Islet of Langerhans (tissue), 1 donor: Measurements from ENCODE around the gene PCDH1.

ENCODE experiments used
- FAIRE-seq: peaks from one replicate; lab custom pipeline; 2011; peaks lifted over from hg19 to GRCh38; lab: Jason Lieb, UNC

The PCDH1 gene

DNA sequence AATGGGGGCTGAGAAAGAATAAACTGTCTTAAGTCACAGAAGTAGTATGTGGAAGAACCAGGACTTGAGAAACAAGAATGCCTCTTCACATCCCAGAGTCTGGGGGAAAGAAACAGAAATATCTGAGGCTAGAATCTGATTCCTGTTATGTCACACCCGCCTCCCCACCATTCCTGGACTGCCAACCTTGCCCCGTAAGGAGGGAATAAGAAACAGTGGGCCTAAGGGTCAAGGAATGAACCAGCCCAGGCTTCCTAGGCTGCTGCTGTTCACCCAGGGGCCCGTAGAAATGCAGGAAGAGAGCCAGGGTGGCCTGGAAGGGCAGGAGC is 4.3 kb downstream of the PCDH1 start:
- FAIRE-seq: no peak

DNA sequence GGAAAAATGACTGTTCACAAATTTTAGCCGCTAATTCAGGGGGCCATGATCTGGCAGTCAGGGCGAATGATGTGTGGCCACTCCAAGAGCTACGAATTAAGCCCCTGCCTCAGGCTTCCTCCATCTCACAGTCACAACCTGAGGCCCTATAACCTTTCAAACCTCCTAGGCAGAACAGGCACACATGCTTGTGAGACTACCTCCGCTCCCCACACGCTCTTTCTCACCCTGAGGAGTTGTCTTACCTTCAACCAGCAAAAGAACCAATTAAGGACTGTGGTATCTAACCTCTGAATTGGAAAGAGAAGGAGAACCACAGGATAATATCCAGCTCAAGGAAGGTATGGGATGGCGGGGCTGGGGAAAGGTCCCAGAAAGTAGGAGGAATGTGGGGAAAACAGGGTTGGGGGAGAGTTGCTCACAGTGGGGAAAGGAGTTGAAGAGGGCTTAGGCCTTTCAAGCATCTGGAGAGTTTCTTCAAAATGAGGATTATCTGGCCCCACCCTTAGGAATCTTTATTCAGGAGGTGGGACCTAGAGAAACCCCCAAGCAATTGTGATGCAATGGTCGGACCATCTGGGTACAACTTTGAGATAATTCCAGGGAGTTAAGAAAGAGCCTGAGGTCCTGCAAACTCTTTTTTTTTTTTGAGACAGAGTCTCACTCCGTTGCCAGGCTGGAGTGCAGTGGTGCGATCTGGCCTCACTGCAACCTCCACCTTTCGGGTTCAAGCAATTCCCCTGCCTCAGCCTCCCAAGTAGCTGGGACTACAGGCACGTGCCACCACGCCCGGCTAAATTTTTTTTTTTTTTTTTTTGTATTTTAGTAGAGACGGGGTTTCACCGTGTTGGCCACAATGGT is 5.5 kb downstream of the PCDH1 start:
- FAIRE-seq: no peak

DNA sequence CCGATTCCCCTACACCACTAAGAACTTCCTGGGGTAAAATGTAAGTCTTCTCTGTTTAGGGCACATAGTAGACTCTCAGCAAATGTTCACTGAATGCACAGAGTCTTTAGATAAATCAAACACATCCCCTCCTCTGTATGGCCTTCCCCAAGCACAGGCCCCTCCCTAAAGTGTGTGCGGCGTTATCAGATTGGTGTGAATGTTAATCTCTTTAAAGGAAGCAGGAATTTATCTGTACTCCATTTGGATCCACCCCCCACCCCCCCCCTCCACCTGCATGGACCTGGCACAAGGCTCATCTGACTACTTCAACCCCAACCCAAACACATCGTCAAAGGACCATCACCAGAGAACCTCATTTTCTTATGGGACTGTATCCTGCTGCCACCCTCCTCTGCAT is 6.3 kb downstream of the PCDH1 start:
- no peak for FAIRE-seq

DNA sequence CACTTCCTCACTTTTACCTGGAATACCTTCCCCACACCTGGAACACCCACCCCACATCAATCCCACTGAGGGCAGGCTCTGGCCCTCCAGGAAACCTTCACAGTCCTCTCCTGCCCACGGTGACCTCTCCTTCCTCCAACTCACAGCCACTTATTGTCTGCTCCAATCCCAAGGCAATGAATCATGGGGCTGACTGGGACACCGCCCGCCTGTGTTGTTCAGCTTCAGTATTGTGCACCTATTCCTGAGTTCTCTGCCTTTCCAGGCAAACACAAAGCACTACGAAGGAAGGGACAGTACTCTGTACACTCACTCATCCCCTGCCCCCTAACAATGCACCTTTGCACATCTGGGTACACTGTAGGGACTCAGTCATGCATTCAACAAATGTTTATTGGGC is 7.3 kb downstream of the PCDH1 start:
- no peak for FAIRE-seq

DNA sequence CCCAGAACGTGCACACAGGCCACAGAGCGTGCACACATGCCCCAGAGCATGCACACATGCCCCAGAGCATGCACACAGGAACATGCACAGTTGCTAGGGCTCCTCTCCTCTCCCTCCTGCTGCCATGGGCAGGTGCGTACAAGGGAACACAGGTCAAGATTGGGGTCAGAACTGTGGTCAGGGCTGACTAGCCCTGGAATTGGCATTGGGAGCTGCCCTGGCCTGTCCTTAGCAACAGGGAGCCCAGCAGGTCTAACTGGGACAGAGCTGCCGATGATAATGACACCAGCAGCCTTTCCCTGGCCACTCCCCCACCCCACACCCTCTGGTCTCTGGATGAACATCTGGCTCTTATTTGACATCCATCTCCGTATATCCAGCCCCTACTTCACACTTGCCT is 8.0 kb downstream of the PCDH1 start:
- no peak for FAIRE-seq

DNA sequence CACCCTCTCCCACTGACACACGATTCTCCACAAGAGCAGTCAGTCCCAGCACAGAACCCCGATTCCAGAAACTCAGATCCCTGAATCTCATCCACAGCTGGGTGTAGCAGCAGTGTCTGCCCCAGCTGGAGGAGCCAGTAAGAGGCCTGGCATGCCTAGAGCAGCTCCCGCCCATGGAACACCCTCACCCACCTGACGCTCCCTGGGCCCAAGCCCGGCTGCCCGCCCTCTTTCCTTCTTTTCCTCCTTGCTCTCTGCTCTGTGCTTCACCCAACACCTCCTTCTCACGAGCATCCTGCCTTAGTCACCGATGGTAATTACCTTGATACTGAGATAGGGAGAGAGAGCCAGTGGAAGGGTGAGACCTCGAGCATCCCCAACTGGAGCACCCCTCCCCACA is 8.7 kb downstream of the PCDH1 start:
- FAIRE-seq: no peak

DNA sequence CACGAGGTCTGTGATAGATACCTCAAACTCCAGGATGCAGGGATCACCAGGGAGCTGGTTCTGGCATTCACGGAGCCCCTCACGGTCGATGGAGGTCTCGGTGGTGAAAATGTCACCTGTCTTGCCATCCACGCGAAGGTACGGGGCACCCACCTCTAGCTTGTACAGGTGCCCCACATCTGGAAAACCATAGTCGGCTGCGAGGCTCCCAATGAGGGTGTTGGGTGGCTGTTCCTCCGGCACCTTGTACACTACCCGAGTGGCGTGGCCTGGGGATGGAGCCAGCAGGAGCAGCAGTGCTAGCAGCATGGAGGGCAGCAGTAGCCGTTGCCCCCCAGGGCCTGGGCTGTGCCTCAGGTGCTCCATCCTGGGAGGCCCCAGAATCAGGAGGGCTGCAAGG is 9.2 kb downstream of the PCDH1 start:
- FAIRE-seq: no peak

DNA sequence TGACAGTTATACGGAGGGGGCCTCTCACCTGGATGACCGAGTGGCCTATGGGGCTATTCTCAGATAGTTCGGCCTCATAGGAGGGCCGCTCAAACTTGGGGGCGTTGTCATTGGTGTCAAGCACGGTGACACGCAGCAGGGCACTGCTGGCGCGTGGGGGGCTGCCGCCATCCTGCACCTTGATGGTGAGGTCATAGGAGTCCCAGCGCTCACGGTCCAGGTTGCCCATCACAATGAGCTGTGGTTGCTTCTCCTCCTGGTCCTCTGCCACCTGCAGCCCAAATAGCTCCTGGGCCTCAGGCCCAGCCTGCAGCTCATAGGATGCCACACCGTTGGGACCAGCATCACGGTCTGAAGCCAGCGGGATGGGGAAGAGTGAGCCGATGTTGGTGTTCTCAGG is 9.7 kb downstream of the PCDH1 start:
- no peak for FAIRE-seq

DNA sequence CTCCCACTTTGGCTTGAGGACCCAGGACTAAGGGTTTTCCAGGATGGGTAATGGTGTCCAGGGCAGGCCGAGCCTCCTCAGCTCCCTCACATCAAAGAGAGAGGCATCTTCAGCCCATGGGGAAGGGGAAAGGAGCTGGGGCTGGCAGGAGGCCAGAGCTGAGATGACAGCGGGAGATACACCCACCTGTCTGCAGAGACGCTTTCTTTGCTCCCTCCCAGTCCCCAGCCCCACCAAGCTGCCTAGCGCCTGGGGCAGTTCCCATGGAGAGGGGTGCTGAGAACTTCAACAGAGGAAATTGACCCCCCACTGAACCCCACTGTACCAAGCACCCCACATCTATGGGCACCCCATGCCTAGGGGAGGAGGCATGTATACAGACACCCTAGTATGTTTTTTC is 10.6 kb downstream of the PCDH1 start:
- no peak for FAIRE-seq

DNA sequence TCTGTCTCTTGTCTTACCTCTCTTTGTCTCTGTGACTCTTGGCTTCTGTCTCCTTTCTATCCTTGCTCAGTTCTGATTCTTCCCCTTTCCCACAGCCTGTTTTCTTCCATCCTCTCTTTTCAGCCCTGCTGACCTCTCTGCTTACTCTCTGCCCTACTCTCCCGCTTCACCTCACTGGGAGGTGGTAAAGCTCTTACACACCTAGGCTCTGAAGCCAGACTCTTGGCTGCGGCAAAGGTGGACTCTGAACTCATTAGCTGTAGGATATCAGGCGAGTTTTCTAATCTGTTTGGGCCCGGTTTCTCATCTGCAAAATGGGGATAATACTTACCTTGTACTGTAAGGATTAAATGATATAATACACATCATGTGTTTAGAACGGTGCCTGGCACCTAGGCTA is 11.1 kb downstream of the PCDH1 start:
- no peak for FAIRE-seq

DNA sequence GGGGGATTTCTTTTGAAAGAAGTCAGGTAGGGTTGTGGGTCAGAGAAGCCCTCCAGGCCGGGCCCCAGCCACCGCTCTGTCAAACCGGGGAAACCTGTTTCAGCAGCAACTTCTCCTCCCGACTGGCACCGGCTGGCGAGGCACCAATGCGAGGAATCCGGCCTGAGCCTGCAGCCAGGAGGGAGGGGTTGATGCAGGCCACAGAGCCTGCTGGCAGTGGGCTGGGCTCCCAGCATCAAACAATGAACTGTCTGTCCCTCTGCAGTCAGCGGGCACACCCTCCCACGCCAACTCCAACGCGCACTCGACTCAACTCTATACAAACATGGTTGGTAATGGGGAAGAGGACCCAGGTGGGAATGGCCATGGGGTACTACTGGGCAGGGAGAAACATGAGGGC is 12.1 kb downstream of the PCDH1 start:
- no peak for FAIRE-seq

DNA sequence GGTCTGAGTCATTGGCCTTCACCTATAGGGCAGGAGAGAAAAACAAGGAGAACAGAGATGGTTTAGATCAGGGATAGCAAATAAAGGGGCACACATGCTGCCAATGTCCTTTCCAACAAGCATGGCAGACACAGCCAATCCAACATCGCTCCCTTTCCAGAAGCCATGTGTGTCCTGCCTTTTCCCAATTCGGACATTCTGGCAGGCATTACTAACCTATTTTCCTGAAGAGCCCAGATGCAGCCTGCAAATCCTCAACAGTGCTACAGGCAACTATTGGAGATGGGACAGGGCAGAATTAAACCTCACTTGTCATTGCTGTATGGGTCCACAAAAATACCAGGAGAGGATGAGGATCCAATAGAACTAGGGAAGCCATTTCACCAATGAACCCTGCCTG is 12.8 kb downstream of the PCDH1 start:
- no peak for FAIRE-seq

DNA sequence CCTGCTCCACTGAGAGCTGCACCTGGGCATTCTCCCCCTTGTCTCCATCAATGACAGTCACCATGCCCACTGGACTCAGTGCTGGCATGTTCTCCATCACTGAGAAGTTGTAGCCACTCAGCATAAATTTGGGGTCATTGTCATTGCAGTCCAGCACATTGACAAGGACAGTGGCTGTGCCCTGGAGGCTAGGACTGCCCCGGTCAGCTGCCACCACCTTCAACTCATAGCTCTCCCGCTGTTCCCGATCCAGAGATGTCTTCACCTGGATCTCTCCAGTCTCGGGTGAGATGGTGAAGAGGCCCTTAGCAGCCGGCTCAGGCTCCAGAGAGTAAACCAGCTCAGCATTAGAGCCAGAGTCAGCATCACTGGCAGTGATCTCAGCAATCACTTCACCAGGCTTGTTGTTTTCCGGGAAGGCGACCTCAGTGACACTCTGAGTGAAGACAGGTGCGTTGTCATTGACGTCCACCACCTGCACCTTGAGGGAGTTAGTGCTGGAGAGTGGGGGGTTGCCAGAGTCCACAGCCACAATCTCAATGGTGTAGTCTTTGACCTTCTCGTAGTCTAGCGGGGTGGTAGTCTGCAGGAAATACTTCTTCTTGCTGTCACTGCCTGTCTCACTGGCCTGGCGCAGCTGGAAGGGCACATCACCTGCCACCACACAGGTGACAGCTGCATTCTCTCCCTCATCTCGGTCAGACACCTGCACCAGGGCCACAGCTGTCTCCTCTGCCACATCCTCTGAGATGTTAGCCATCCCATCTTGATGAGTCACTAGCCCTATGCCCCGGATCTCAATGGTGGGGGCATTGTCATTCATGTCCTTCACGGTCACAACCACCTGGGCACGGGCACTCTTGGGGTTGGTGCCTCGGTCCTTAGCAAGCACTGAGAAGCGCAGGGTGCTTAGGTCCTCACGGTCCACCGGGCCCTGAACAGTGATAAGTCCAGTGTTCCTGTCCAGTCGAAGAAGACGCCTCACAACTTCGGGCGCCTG is 13.5 kb downstream of the PCDH1 start:
- FAIRE-seq: no peak

DNA sequence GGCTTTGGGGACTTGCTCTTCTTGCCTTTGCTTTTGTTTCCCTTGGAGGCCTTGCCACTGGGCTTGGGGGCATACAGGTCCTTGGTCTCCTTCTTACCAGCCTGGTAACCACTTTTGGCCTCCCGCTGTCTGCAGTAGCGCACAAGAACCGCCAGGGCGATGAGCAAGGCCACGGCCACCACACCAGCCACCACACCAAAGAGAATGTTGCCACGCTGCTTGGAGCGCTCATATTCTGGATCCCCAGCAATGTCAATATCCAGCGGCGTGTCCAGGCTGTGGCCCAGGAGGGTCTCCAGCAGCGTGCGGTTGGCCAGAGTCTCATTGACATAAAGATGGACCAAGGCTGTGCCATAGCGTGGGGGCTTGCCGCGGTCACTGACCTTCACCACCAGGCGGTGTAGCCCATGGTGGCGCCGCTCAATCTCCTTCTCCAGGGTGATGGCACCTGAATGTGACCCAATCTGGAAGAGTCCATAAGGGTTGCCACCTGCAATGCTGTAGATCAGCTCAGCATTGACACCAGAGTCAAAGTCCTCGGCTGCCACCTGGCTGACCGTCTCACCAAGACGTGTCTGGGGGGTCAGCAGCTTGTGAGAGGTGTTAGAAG is 14.5 kb downstream of the PCDH1 start:
- no peak for FAIRE-seq

DNA sequence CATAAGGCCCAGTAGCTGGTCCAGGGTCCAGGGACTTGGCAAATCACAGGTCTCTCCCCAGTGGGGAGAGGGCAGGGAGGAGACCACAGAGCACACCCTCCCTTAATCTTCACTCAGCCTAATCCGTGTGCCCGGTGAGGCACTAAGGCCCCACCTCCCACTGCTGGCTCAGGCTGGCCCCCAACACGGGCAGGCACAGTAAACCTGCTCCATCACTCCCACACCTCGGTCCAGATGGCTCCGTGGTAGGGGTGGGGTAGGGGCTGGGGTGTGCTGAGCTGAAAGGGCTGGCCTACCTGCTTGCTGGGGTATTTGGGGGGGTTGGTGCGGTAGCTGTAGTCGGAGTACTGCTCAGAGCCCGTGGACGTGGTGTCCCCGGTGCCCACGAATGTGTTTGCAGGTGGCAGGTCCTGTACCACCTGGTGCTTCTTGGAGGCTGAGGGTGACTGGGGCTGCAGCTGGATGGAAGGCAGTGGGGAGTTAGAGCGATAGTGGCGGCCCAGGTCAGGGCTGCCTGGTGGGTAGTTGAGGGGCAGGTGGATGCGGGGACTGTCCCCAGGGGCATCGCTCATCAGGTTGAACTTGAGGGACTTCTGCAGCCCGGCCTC is 15.2 kb downstream of the PCDH1 start:
- FAIRE-seq: no peak

DNA sequence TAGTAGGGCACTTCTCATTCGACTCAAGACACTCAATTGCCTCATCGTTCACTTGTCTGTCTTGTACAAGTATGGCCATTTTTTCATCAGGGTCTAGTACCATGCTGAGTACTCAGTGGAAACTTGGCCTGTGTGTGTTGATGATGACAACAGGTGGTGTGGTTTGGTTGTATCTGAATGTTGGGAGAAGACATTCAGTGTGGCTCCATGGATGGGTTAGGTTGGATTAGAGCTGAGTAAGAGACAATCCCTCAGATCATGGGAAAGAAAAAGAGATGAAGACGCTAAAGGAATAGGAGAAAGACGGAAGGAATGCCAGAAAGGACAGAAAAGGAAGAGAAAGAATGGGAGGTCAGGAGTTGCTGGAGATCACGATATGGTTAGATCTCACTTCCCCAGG is 17.0 kb downstream of the PCDH1 start:
- FAIRE-seq: no peak

DNA sequence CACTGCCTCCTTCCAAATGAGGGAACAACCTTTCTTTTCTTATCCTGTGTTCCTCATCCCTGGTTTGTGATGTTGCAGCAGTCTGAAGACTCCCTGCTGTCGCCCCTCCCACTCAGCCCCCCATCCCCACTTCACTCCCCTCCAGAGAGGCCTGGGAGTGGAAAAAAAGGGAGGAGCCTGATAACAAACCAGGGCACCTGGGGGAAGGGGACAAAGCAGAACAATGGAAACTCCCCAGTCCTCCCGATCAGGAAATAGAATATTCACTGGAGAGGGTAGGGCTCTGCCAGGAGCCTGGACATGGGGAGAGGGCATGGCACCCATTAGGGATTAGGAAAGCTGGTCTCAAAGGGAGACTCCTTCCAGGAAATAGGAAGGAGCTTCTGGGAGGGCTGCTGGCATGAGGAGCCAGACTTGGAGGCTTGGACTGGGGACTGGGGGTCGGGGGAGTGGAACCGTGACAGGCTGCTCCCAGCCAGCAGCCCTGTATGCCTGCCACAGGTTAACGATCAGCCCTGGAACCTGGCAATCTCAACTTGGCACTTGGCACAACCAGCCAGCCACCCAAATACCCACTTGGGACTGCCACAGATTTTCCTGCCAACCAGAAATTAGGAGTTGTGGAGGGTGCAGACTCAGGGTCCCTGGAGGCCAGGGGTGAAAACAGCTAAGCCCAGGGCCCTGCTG is 20.0 kb downstream of the PCDH1 start:
- FAIRE-seq: no peak

DNA sequence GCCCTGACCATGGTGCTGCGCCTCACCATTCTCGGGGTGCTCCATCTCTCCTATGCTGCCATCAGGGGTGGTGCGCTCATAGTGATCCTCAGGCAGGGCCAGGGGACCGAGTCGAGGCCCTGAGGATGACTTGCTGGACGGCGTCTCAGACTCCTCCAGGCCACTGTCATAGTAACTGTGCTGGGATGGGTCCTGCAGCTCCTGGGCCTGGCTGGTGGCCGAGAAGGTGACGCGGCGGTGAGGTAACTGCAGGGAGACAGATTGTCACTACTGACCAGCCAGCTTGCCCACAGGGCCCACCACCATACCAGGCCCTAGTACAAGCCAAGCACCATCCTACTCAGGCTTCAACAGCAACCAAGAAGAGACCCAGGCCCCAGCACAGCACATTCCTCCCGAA is 21.0 kb downstream of the PCDH1 start:
- FAIRE-seq: no peak

DNA sequence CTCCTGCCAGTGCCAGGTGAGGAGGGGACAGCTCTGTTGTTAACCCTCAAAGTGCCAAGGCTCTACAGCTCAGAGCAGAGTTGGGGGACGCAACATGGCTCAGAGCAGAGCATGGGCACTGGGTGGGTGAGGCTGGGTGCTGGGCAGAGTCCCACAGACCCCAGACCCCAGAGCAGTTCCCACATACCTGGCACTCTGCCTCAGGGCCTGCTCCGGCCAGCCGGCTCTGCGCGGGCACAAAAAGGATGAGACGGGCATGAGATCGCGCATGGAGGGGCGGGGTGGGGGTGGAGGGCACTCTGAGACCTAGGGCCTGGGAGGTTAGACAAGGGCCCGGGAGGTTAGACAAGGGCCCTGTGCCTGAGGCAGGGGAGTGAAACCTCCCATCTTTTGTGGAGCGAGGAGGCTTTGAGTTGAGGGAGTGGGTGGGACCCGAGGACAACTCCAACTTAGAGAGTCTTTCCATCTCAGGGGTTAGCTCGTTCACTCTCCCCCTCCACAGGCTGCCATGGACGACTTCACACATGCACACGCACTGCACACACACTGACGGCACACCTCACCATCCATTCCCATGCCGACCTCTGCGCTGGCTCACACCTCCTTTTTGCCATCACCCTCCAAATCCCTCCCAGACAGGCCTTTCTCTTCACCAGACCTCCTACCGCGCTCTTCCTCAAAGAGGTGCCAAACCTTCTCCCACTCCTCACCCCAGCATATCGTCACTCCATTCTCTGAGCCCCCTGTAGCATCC is 22.0 kb downstream of the PCDH1 start:
- FAIRE-seq: no peak

DNA sequence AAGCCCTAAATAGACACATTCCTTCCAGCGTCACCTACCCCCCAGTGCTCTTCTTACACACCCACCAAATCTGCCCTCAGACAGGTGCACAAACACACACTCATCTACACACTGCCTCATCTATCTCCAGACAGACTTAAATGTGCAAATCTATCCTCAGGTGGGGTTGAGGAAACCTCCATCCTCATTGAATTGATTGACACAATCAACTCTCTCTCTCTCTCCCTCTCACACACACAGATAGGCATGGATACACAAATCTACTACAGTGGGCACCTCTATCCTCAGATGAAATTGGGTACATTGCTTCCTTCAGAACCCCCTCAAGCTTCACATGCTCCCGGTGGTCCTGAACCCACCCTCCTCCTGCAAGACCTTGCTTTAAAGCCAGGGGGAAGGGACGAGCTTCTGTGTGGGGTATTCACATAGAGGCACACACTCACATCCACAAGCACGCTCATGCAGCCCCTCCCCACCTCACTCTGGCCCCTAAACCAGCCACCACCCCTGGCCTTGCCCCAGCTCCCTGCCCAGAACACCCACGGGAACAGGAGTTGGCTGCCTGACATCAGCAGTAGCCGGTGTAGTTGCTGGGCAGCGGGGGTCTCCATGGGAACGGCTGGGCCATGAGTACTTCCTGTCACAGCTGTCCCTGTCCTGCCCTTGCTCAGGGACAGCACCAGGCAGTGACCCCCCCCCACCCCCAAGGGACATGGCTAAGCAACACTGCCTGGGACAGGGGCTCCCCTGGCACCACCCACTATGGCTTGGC is 22.8 kb downstream of the PCDH1 start:
- FAIRE-seq: no peak
